ENCODE results near the gene KCNQ1.
"Not testable (repeated sequence)": the region's sequence is repeated elsewhere in the genome, so short reads cannot be mapped to it uniquely, and the experiment has no call there.

Gene KCNQ1

DNA sequence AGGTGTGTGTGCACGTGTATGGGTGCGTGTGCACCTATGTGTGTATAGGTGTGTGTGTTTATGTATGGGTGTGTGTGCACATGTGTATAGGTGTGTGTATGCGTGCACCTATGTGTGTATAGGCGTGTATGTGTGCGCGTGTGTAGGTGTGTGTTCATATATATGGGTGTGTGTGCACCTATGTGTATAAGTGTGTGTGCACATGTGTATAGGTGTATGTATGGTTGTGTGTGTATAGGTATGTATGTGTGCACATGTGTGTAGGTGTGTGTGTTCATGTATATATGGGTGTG lies 26.9 kb downstream of the KCNQ1 start:
- Histone ChIP-seq H3K27ac (ENCODE audit: low read length) (no peak overlapping the region), H3K27me3 (ENCODE audit: control insufficient read depth in 1 of 2, insufficient read depth in 2 of 2, low read length in 2 of 2) (peaks cover 2 to 15% of the 10 kb centered on the region in 2 donors), H3K9me3 (ENCODE audit: control insufficient read depth in 2 of 2, low read length in 2 of 2) (no peaks in the 10 kb centered on the region), H3K36me3 (ENCODE audit: control insufficient read depth in 2 of 2, insufficient read depth in 2 of 2, low read length in 2 of 2) (no peaks in the 10 kb centered on the region), H3K4me1 (ENCODE audit: control insufficient read depth, insufficient read depth, low read length) (no peaks in the 10 kb centered on the region), H3K9ac (ENCODE audit: low read length in 2 of 2) (no peak overlapping the region), H3K4me3 (ENCODE audit: low read length in 2 of 2) (no peak overlapping the region)

DNA sequence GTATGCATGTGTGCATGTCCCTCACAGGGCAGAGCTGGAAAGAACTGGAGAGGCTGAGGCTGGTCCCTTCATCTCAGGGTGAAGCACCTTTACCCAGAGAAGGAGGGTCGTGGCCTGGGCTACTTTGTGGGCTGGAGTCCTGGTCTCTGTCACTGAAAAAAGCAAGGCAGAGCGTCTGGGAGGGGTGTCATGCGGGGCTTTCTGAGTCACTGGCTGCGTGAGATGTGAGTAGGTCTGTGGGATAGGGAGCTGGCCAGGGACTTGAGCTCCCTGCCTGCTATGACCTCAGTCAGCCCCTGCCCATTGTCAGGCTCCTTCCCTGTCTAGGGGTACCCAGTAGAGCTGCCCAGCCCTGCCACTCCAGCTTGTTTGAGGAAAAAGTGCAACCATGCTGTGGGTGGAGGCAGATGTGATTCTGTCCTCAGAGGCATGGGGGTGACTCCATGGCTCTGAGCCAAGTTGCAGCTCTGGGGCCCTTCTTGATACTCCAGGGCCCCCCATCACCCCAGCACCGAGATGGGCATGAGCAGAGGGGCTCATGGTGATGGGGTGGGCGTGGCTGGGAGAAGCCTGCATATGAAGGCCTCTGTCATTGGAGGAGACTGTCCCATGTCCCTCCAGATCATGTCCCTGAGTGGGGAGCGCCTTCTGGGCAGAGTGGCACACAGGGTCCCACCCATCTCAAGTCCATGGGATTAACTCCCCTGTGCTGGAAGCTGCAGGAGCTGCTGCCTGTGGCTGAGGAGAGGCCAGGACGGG lies 27.8 kb downstream of the KCNQ1 start:
- Histone ChIP-seq H3K4me3 (ENCODE audit: low read length in 2 of 2) (no peak overlapping the region), H3K4me1 (ENCODE audit: control insufficient read depth, insufficient read depth, low read length) (no peaks in the 10 kb centered on the region), H3K9ac (ENCODE audit: low read length in 2 of 2) (no peak overlapping the region), H3K36me3 (ENCODE audit: control insufficient read depth in 2 of 2, insufficient read depth in 2 of 2, low read length in 2 of 2) (no peaks in the 10 kb centered on the region), H3K27me3 (ENCODE audit: control insufficient read depth in 1 of 2, insufficient read depth in 2 of 2, low read length in 2 of 2) (peaks cover 2 to 15% of the 10 kb centered on the region in 2 donors), H3K27ac (ENCODE audit: low read length) (no peak overlapping the region), H3K9me3 (ENCODE audit: control insufficient read depth in 2 of 2, low read length in 2 of 2) (no peaks in the 10 kb centered on the region)

DNA sequence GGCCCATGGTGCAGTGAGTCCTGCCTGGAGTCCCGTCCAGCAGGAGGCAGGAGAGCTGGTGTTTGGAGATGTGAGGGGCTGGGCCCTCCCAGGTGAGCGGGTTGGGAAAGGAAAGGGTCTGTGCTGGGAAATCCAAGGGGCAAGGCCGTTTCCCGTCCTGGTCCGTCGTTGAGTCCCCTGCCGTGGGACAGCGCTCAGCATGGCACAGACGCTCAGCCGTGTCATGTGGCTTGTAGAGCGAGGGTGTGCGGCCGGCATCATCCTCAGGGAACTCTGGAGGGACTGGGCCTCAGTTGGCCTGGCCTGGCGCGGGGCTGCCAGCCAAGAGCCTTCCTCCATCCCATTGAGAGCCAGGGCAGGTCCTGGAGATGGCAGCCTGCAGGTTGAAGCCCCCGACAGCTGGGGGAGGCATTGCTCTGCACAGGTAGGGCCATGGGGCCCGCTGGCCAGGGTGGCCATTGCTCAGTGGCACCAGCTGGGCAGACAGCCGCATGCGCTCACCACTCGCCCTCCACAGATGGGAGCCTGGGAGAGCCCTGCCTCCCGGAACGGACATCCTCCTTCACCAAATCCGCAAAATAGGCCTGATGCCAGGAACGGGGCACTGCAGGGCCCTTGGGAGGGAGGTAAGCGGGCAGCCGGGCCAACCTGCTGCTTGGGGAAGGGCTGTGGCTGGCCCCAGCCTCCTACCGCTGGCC lies 28.7 kb downstream of the KCNQ1 start:
- H3K9ac ChIP-seq (ENCODE audit: low read length in 2 of 2), result no peak overlapping the region
- no peak overlapping the region for H3K4me3 ChIP-seq (ENCODE audit: low read length in 2 of 2)
- no peaks in the 10 kb centered on the region for H3K36me3 ChIP-seq (ENCODE audit: control insufficient read depth in 2 of 2, insufficient read depth in 2 of 2, low read length in 2 of 2)
- no peaks in the 10 kb centered on the region for H3K9me3 ChIP-seq (ENCODE audit: control insufficient read depth in 2 of 2, low read length in 2 of 2)
- no peak overlapping the region for H3K27ac ChIP-seq (ENCODE audit: low read length)
- H3K27me3 ChIP-seq (ENCODE audit: control insufficient read depth in 1 of 2, insufficient read depth in 2 of 2, low read length in 2 of 2), result peaks cover 2 to 15% of the 10 kb centered on the region in 2 donors
- H3K4me1 ChIP-seq (ENCODE audit: control insufficient read depth, insufficient read depth, low read length), result no peaks in the 10 kb centered on the region

DNA sequence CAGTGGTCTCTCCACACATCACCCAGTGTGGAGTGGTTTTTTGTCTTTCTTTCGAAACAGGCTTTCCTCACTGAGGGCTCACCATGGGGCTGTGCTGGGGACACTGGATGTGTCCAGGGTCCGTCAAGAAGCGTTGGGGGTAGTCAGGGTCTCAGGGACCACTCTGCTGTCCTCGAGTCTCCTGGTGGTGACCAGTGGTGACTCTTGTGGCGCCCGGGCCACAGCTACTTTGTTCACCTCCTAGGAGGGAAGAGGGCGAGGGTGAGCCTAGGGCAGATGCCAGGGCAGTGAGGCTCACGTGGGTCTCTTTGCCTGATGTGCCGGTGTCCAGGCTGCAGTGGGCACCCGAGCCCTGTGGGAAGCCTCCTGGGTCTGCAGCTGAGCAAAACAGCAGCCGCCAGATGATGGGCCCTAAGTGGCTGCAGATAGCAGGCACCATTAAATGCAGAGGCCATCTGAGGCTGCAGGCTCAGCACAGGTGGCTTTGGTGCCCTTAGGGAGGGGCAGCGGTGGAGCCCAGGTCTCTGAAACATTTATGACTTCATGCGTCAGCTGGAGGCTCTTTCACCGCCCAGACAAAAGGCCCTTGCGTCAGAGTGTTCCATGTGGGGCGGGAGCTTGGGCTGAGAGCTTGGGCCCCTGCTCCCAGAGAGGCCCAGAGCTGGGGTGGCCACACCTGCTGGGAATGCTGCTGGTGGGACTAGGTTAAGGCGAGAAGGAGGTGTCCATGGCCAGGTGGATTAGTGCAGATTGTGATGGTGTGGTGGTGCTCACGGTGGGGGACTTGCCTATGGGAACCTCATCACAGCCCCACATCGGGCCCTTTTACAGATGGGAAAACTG lies 29.5 kb downstream of the KCNQ1 start:
- Histone ChIP-seq H3K9me3 (ENCODE audit: control insufficient read depth in 2 of 2, low read length in 2 of 2) (no peaks in the 10 kb centered on the region), H3K27ac (ENCODE audit: low read length) (no peak overlapping the region), H3K4me3 (ENCODE audit: low read length in 2 of 2) (no peak overlapping the region), H3K4me1 (ENCODE audit: control insufficient read depth, insufficient read depth, low read length) (no peaks in the 10 kb centered on the region), H3K9ac (ENCODE audit: low read length in 2 of 2) (no peak overlapping the region), H3K27me3 (ENCODE audit: control insufficient read depth in 1 of 2, insufficient read depth in 2 of 2, low read length in 2 of 2) (peaks cover 2 to 15% of the 10 kb centered on the region in 2 donors), H3K36me3 (ENCODE audit: control insufficient read depth in 2 of 2, insufficient read depth in 2 of 2, low read length in 2 of 2) (no peaks in the 10 kb centered on the region)

DNA sequence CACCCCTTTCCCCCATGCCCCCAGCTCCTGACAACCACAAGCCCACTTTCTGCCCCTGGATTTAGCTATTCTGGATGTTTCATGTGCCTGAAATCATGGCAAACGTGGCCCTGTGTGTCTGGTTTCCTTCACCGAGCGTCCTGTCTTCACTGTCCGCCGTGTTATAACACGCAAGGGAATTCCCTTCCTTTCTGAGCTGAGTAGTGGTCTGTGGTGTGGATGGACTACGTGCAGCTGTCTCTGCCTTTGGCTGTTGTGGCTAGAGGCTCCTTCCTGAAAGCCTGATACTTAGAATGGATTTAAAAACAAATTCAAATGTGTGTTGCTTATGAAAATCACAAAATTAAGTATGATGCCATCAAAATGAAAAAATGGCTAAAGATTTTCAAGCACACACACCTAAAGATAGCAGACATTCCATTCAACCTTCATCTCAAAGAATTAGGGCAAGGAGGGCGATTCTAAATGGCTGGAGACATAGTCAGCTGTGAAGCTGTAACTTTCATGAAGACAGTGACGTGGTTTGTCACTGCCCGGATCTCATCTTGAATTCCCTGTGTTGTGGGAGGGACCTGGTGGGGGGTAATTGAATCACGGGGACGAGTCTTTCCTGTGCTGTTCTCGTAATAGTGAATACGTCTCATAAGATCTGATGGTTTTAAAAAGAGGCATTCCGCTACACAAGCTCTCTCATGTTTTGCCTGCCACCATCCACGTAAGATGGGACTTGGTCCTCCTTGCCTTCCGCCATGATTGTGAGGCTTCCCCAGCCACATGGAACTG lies 30.5 kb downstream of the KCNQ1 start:
- Histone ChIP-seq H3K9me3 (ENCODE audit: control insufficient read depth in 2 of 2, low read length in 2 of 2) (no peaks in the 10 kb centered on the region), H3K4me3 (ENCODE audit: low read length in 2 of 2) (no peak overlapping the region), H3K36me3 (ENCODE audit: control insufficient read depth in 2 of 2, insufficient read depth in 2 of 2, low read length in 2 of 2) (no peaks in the 10 kb centered on the region), H3K27me3 (ENCODE audit: control insufficient read depth in 1 of 2, insufficient read depth in 2 of 2, low read length in 2 of 2) (peaks cover 2 to 15% of the 10 kb centered on the region in 2 donors), H3K4me1 (ENCODE audit: control insufficient read depth, insufficient read depth, low read length) (no peaks in the 10 kb centered on the region), H3K9ac (ENCODE audit: low read length in 2 of 2) (no peak overlapping the region), H3K27ac (ENCODE audit: low read length) (no peak overlapping the region)

DNA sequence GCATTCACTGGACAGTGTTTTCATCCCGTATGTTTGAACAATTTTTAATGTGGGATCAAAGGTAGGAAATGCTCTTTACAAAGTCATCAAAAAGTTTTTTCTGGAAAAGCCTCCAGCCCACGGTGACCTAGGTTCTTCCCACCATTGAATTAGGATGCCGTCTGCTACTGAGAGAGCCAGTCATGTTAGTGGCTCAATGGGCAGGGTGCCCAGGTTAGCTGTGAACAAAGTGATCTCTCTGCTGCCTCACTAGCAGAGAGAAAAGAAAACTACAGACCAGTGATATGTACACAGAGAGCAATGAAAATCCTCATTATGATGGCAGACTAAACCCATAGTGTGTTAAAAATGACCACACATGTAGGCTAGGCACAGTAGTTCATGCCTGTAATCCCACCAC lies 32.4 kb downstream of the KCNQ1 start:
- H3K27ac ChIP-seq (ENCODE audit: low read length), result no peak overlapping the region
- H3K27me3 ChIP-seq (ENCODE audit: control insufficient read depth in 1 of 2, insufficient read depth in 2 of 2, low read length in 2 of 2), result peaks cover 2 to 4% of the 10 kb centered on the region in 2 donors
- H3K4me3 ChIP-seq (ENCODE audit: low read length in 2 of 2), result no peak overlapping the region
- H3K4me1 ChIP-seq (ENCODE audit: control insufficient read depth, insufficient read depth, low read length), result no peaks in the 10 kb centered on the region
- H3K9ac ChIP-seq (ENCODE audit: low read length in 2 of 2), result no peak overlapping the region
- H3K9me3 ChIP-seq (ENCODE audit: control insufficient read depth in 2 of 2, low read length in 2 of 2), result no peaks in the 10 kb centered on the region
- no peaks in the 10 kb centered on the region for H3K36me3 ChIP-seq (ENCODE audit: control insufficient read depth in 2 of 2, insufficient read depth in 2 of 2, low read length in 2 of 2)

DNA sequence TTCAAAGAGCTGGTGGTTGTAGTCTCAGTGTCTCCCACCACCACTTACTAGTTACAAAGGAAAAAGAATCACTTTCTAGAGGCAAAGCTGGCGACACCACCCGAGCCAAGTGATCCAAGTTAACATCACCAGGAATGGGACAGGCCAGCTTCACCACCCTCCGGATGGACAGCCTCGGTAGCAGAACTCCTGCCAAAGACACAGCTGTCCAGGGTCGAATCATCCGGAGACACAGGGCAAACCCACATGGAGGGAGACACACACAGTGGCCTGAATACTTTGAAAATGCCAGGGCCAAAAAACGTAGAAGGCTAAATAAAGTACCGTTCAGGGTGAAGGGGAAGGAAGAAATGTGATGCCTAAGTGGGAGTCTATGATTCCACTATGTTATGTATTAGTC lies 33.1 kb downstream of the KCNQ1 start:
- Histone ChIP-seq H3K9ac (ENCODE audit: low read length in 2 of 2) (no peak overlapping the region), H3K4me3 (ENCODE audit: low read length in 2 of 2) (no peak overlapping the region), H3K27ac (ENCODE audit: low read length) (no peak overlapping the region), H3K4me1 (ENCODE audit: control insufficient read depth, insufficient read depth, low read length) (no peaks in the 10 kb centered on the region), H3K36me3 (ENCODE audit: control insufficient read depth in 2 of 2, insufficient read depth in 2 of 2, low read length in 2 of 2) (no peaks in the 10 kb centered on the region), H3K9me3 (ENCODE audit: control insufficient read depth in 2 of 2, low read length in 2 of 2) (no peaks in the 10 kb centered on the region), H3K27me3 (ENCODE audit: control insufficient read depth in 1 of 2, insufficient read depth in 2 of 2, low read length in 2 of 2) (peaks cover 6 to 7% of the 10 kb centered on the region in 2 donors)

DNA sequence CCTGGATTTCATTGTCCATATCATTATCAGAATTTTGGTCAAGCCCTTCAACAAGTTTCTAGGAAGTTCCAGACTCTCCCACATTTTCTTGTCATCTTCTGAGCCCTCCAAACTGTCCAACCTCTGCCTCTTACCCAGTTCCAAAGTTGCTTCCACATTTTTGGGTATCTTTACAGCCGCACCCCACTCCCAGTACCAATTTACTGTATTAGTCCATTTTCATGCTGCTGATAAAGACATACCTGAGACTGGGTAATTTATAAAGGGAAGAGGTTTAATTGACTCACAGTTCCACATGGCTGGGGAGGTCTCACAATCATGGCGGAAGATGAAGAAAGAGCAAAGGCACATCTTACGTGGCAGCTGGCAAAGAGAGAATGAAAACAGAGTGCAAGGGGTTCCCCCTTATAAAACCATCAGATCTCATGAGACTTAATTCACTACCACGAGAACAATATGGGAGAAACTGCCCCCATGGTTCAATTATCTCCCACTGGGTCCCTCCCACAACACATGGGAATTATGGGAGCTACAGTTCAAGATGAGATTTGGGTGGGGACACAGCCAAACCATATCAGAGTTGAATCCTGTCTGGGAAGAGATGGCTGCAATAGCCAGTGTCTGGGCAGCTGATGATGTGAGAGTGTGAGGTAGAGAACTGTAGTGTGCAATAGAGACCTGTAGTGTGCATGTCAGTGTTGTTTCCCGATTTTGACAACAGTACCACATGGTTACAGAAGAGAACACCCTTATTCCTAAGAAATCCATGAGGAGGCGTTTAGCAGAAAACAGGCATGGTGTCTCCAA lies 35.5 kb downstream of the KCNQ1 start:
- H3K4me1 ChIP-seq (ENCODE audit: control insufficient read depth, insufficient read depth, low read length); H3K36me3 ChIP-seq (ENCODE audit: control insufficient read depth in 2 of 2, insufficient read depth in 2 of 2, low read length in 2 of 2); H3K27ac ChIP-seq (ENCODE audit: low read length); H3K4me3 ChIP-seq (ENCODE audit: low read length in 2 of 2); H3K9me3 ChIP-seq (ENCODE audit: control insufficient read depth in 2 of 2, low read length in 2 of 2); H3K9ac ChIP-seq (ENCODE audit: low read length in 2 of 2): not testable (repeated sequence)
- H3K27me3 ChIP-seq (ENCODE audit: control insufficient read depth in 1 of 2, insufficient read depth in 2 of 2, low read length in 2 of 2), result peaks cover 5 to 13% of the 10 kb centered on the region in 2 donors

DNA sequence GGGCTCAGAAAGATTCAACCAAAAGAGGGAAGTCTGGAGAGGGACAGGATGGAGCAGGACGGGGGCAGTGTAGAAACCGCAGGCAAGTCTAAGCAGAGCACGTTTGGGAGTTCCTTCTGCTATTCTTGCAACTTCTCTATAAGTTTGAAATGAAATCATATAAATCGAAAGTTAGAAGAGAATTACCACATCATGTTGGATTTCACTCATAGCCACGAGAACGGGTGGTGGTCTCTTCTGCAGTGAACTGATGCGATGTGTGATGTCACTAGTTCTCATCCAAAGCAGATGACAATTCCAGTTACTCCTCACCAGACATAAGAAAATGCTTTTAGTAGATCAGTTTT lies 36.0 kb downstream of the KCNQ1 start:
- Histone ChIP-seq H3K9me3 (ENCODE audit: control insufficient read depth in 2 of 2, low read length in 2 of 2) (no peaks in the 10 kb centered on the region), H3K27me3 (ENCODE audit: control insufficient read depth in 1 of 2, insufficient read depth in 2 of 2, low read length in 2 of 2) (peaks cover 5 to 13% of the 10 kb centered on the region in 2 donors), H3K36me3 (ENCODE audit: control insufficient read depth in 2 of 2, insufficient read depth in 2 of 2, low read length in 2 of 2) (no peaks in the 10 kb centered on the region), H3K4me3 (ENCODE audit: low read length in 2 of 2) (no peak overlapping the region), H3K27ac (ENCODE audit: low read length) (no peak overlapping the region), H3K9ac (ENCODE audit: low read length in 2 of 2) (no peak overlapping the region), H3K4me1 (ENCODE audit: control insufficient read depth, insufficient read depth, low read length) (no peaks in the 10 kb centered on the region)

DNA sequence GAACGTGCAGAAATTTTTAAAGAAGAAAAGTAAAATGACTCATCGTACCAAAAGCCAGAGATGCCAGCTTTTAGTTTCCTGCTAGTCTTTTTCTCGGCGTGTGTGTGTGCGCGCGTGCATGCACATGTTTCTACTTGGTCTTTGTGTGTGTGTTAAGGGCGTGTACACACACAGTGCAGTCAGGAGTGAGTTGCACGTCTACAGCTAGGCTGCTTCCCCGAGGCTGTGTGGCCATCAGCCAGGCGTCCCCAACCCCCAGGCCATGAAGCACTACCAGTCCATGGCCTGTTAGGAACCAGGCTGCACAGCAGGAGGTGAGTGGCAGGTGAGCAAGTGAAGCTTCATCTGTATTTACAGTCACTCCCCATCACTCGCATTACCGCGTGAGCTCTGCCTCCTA lies 36.4 kb downstream of the KCNQ1 start:
- Histone ChIP-seq H3K4me3 (ENCODE audit: low read length in 2 of 2) (no peak overlapping the region), H3K4me1 (ENCODE audit: control insufficient read depth, insufficient read depth, low read length) (no peaks in the 10 kb centered on the region), H3K27ac (ENCODE audit: low read length) (no peak overlapping the region)

More for the DNA sequence above, 36.4 kb downstream of the KCNQ1 start:
- H3K9ac ChIP-seq (ENCODE audit: low read length in 2 of 2), result no peak overlapping the region
- no peaks in the 10 kb centered on the region for H3K9me3 ChIP-seq (ENCODE audit: control insufficient read depth in 2 of 2, low read length in 2 of 2)
- H3K27me3 ChIP-seq (ENCODE audit: control insufficient read depth in 1 of 2, insufficient read depth in 2 of 2, low read length in 2 of 2), result peaks cover 5 to 13% of the 10 kb centered on the region in 2 donors
- no peaks in the 10 kb centered on the region for H3K36me3 ChIP-seq (ENCODE audit: control insufficient read depth in 2 of 2, insufficient read depth in 2 of 2, low read length in 2 of 2)
